ENCODE data around the gene ZNF583. TPM values are rescaled to one million over a fixed set of nuclear protein-coding genes. Genes with fewer than 3 reads are reported as not detected.

The ZNF583 gene
- total RNA-seq, 1 experiment from 2014 or later = not detected

DNA sequence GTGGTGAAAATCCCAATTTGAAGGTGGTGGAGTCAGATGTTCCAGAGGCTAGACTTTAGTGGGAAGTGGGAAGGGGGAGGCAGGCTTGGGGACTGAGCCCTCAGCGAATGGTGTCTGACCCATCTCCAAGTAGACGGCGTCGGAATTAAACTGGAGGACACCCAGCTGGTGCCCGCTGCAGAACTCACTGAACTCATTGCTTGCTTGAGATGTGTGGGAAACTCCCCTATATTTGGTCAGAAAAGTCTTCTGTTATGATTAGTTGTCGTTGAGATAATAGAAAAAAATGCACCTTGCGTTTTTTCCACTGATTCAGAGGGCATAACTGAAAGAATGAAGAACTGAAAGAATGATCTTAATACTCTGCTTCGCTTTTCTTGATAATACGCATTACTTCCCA is 871 bp upstream of the ZNF583 start:
- ATAC-seq (no peak), DNase-seq (ENCODE audit: low read depth, low spot score) (no peak)
- BruUV-seq (replicated peaks) = no TSS peak
- ChIA-PET CTCF (no interaction called here), POLR2A (no interaction called here), RAD21 (ENCODE audit: low non-redundant PET in 1 of 2, low total read pairs in 2 of 2, uncharacterized antibody in 2 of 2, unreplicated experiment in 2 of 2) (no interaction called here)
- H3K9me3 ChIP-seq (ENCODE audit: control insufficient read depth in 1 of 2, insufficient read depth in 1 of 2, low read depth in 1 of 2, low read length in 2 of 2) = peaks cover 12 to 28% of the 10 kb centered on the region in 2 experiments; a peak in 2 of 4 replicates
- no peak overlapping the region for H3K9ac ChIP-seq (ENCODE audit: low read length)
- no peak for TF ChIP-seq FOSL1 (IDR thresholded peaks at IDR 0.05; ENCODE audit: low read depth)
- no peaks in the 10 kb centered on the region for H3K9me2 ChIP-seq (ENCODE audit: insufficient read depth)
- H3K27ac ChIP-seq (ENCODE audit: low read depth, low read length) = no peak overlapping the region
- H4K20me1 ChIP-seq (ENCODE audit: insufficient read depth) = no peaks in the 10 kb centered on the region
- H3K27me3 ChIP-seq (ENCODE audit: insufficient read depth, low read length) = no peaks in the 10 kb centered on the region
- intact Hi-C loops (cut with micrococcal nuclease) = no loop called here
- no peaks in the 10 kb centered on the region for H3K79me2 ChIP-seq (ENCODE audit: insufficient read depth, low read length)
- H3K4me2 ChIP-seq (ENCODE audit: low read length) = no peak overlapping the region
- H3K4me3 ChIP-seq (replicated peaks in 1 of 2; ENCODE audit: low read depth in 1 of 2, low read length in 2 of 2) = no peak overlapping the region
- H2AFZ ChIP-seq (ENCODE audit: low read depth, low read length, poor library complexity, severe bottlenecking) = no peak overlapping the region
- H3K36me3 ChIP-seq (ENCODE audit: control insufficient read depth in 1 of 2, insufficient read depth in 2 of 2, low read length in 2 of 2) = no peaks in the 10 kb centered on the region
- no peaks in the 10 kb centered on the region for H3K4me1 ChIP-seq (ENCODE audit: control insufficient read depth in 1 of 2, insufficient read depth in 2 of 2, low read length in 2 of 2)

DNA sequence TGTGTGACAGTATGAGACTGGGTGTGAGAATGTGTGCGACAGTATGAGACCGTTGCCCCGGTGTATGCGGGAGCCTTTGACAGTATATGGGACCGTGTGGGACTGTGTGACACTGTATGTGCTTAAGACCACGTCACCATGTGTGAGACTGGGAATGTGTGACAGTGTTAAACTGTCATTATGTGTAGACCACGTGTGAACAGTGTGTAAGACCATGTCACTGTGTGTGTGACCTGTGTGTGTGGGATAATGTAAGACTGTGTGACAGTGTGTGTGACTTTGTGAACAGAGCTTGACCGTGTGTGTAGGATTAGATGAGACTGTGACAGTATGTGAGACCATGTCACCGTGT is 549 bp downstream of the ZNF583 start:
- Histone ChIP-seq H3K36me3 (ENCODE audit: control insufficient read depth in 1 of 2, insufficient read depth in 2 of 2, low read length in 2 of 2) (no peaks in the 10 kb centered on the region), H3K9me3 (ENCODE audit: control insufficient read depth in 1 of 2, insufficient read depth in 1 of 2, low read depth in 1 of 2, low read length in 2 of 2) (peaks cover 12 to 30% of the 10 kb centered on the region in 2 experiments; a peak in 2 of 4 replicates), H2AFZ (ENCODE audit: low read depth, low read length, poor library complexity, severe bottlenecking) (no peak overlapping the region), H4K20me1 (ENCODE audit: insufficient read depth) (no peaks in the 10 kb centered on the region), H3K4me2 (ENCODE audit: low read length) (no peak overlapping the region), H3K4me1 (ENCODE audit: control insufficient read depth in 1 of 2, insufficient read depth in 2 of 2, low read length in 2 of 2) (no peaks in the 10 kb centered on the region), H3K4me3 (replicated peaks in 1 of 2; ENCODE audit: low read depth in 1 of 2, low read length in 2 of 2) (no peak overlapping the region; a peak in 1 of 4 replicates), H3K27ac (ENCODE audit: low read depth, low read length) (no peak overlapping the region), H3K9ac (ENCODE audit: low read length) (no peak overlapping the region), H3K27me3 (ENCODE audit: insufficient read depth, low read length) (no peaks in the 10 kb centered on the region), H3K9me2 (ENCODE audit: insufficient read depth) (no peaks in the 10 kb centered on the region), H3K79me2 (ENCODE audit: insufficient read depth, low read length) (no peaks in the 10 kb centered on the region)
- ChIA-PET RAD21 (ENCODE audit: low non-redundant PET in 1 of 2, low total read pairs in 2 of 2, uncharacterized antibody in 2 of 2, unreplicated experiment in 2 of 2) (no interaction called here), POLR2A (no interaction called here), CTCF (no interaction called here)
- ATAC-seq (no peak), DNase-seq (ENCODE audit: low read depth, low spot score) (no peak)
- intact Hi-C loops (cut with micrococcal nuclease) = no loop called here
- BruUV-seq (replicated peaks) = no TSS peak
- TF ChIP-seq, protein P1, sequence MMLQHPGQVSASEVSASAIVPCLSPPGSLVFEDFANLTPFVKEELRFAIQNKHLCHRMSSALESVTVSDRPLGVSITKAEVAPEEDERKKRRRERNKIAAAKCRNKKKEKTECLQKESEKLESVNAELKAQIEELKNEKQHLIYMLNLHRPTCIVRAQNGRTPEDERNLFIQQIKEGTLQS (IDR thresholded peaks at IDR 0.05) = no peak
- TF ChIP-seq EZH2 (IDR thresholded peaks at IDR 0.05) = no peak
- TF ChIP-seq, protein P2, sequence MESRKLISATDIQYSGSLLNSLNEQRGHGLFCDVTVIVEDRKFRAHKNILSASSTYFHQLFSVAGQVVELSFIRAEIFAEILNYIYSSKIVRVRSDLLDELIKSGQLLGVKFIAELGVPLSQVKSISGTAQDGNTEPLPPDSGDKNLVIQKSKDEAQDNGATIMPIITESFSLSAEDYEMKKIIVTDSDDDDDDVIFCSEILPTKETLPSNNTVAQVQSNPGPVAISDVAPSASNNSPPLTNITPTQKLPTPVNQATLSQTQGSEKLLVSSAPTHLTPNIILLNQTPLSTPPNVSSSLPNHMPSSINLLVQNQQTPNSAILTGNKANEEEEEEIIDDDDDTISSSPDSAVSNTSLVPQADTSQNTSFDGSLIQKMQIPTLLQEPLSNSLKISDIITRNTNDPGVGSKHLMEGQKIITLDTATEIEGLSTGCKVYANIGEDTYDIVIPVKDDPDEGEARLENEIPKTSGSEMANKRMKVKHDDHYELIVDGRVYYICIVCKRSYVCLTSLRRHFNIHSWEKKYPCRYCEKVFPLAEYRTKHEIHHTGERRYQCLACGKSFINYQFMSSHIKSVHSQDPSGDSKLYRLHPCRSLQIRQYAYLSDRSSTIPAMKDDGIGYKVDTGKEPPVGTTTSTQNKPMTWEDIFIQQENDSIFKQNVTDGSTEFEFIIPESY (IDR thresholded peaks at IDR 0.05; ENCODE audit: extremely low read depth, insufficient replicate concordance, low read length) = no peak
- no peak for TF ChIP-seq SRF (IDR thresholded peaks at IDR 0.05; ENCODE audit: low read depth)
- TF ChIP-seq EGR1 (IDR thresholded peaks at IDR 0.05; ENCODE audit: low read depth) = no peak
- TF ChIP-seq, protein P3, sequence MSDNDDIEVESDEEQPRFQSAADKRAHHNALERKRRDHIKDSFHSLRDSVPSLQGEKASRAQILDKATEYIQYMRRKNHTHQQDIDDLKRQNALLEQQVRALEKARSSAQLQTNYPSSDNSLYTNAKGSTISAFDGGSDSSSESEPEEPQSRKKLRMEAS (IDR thresholded peaks at IDR 0.05) = no peak
- no peak for TF ChIP-seq SIN3A (IDR thresholded peaks at IDR 0.05; ENCODE audit: low read depth)
- no peak for TF ChIP-seq EZH2phosphoT487 (IDR thresholded peaks at IDR 0.05; ENCODE audit: borderline replicate concordance)
- TF ChIP-seq, protein P4, sequence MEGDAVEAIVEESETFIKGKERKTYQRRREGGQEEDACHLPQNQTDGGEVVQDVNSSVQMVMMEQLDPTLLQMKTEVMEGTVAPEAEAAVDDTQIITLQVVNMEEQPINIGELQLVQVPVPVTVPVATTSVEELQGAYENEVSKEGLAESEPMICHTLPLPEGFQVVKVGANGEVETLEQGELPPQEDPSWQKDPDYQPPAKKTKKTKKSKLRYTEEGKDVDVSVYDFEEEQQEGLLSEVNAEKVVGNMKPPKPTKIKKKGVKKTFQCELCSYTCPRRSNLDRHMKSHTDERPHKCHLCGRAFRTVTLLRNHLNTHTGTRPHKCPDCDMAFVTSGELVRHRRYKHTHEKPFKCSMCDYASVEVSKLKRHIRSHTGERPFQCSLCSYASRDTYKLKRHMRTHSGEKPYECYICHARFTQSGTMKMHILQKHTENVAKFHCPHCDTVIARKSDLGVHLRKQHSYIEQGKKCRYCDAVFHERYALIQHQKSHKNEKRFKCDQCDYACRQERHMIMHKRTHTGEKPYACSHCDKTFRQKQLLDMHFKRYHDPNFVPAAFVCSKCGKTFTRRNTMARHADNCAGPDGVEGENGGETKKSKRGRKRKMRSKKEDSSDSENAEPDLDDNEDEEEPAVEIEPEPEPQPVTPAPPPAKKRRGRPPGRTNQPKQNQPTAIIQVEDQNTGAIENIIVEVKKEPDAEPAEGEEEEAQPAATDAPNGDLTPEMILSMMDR (IDR thresholded peaks at IDR 0.05 in 2 of 3, conservative IDR thresholded peaks at IDR 0.05 in 1 of 3; ENCODE audit: borderline replicate concordance in 1 of 3, insufficient read depth in 1 of 3, low read depth in 2 of 3, low read length in 2 of 3) = no peak
- TF ChIP-seq ZNF274 (IDR thresholded peaks at IDR 0.05; ENCODE audit: low read depth, low read length) = no peak
- TF ChIP-seq FOSL1 (IDR thresholded peaks at IDR 0.05; ENCODE audit: low read depth) = no peak
- no peak for TF ChIP-seq CBX3 (IDR thresholded peaks at IDR 0.05; ENCODE audit: low read depth)
- no peak for TF ChIP-seq CEBPB (IDR thresholded peaks at IDR 0.05; ENCODE audit: low read depth)
- no peak for TF ChIP-seq POLR2AphosphoS5 (IDR thresholded peaks at IDR 0.05; ENCODE audit: low read depth, low read length)
- no peak for TF ChIP-seq POLR2A (IDR thresholded peaks at IDR 0.05; ENCODE audit: borderline replicate concordance, extremely low read depth, insufficient read depth, insufficient read length)

Data from HCT116 (cell line).